HG02623 (cell line): ENCODE results near the gene FAM167B.
"Not testable (repeated sequence)": the region's sequence is repeated elsewhere in the genome, so short reads cannot be mapped to it uniquely, and the experiment has no call there.

Experiments used
- ATAC-seq: cut with Tn5 transposase; IDR thresholded peaks from one replicate; pipeline ENCODE4 v1.9.1; 2021; ENCODE audit warnings: moderate library complexity; ENCODE audit not compliant: unreplicated experiment

FAM167B gene

GRCh38 chr1:32255072-32256071 is 8.3 kb downstream of the FAM167B start:
- ATAC-seq, result no peak

GRCh38 chr1:32256473-32257226 is 9.6 kb downstream of the FAM167B start:
- no peak for ATAC-seq

- ATAC-seq, result no peak
These were observed 10.1 kb downstream of the FAM167B start for GRCh38 chr1:32257227-32257508.

DNA sequence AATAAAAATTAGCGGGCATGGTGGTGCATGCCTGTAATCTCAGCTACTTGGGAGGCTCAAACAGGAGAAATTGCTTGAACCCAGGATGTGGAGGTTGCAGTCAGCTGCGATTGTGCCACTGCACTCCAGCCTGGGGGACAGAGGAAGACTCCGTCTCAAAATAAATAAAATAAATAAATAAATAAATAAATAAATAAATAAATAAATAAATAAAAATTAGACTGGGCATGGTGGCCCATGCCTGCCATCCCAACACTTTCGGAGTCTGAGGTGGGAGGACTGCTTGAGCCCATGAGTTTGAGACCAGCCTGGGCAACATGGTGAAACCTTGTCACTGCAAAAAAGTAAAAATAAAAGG is 16.2 kb downstream of the FAM167B start:
- ATAC-seq, result not testable (repeated sequence)

DNA sequence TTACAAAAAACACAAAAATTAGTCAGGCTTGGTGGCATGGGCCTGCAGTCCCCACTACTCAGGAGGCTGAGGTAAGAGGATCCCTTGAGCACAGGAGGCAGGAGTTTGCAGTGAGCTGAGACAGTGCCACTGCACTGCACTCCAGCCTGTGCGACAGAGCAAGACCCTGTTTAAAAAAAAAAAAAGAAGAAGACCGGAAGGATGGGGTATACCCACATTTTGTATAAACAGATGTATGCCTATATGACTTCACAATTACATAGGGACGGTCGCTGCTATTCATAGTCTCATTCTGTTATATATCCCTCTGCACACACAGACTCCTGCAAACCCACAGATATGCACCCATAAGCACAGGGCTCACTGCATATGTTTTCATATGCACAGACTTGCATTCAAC is 16.7 kb downstream of the FAM167B start:
- no peak for ATAC-seq

DNA sequence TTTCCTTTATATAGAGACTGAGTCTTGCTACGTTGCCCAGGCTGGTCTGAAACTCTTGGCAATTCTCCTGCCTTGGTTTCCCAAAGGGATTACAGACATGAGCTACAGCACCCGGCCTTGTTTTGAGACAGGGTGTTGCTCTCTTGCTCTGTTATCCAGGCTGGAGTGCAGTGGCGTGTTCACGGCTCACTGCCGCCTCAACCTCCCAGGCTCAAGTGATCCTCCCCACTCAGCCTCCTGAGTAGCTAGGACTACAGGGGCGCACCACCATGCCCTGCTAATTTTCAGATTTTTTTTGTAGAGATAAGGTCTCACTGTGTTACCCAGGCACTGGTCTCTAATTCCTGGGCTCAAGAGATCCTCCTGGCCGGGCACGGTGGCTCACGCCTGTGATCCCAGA is 18.8 kb downstream of the FAM167B start:
- ATAC-seq, result no peak

DNA sequence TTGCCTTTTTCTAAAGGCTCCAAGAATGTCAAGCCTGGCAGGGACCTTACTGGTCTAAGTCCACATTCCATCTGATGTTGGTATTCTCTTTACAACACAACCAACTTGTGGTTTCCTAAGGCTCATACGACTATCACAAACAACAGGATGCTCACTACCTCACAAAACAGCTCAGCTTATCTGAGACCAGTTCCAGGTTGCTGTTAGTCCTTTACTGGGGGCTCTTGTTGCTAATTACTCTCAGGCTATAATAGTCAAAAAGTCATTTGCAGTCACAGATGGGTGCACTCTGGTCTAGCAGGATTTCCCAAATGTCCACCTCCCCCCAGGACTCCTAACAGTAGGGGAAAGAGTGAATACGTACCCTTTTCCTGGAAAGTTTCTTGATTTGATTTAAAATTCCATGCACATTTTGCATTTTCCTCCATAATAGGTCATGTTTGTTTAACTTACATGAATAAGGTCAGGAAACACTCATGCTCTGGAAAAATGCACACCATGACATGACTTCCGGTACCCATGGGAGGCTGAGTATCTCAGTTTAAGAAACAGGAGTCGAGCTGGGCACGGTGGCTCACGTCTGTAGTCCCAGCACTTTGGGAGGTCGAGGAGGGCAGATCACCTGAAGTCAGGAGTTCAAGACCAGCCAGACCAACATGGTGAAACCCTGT is 20.0 kb downstream of the FAM167B start:
- ATAC-seq, result no peak

- ATAC-seq, result no peak
These were observed 22.7 kb downstream of the FAM167B start for GRCh38 chr1:32269744-32270143.

- no peak for ATAC-seq
These were observed 25.8 kb downstream of the FAM167B start for GRCh38 chr1:32272557-32273390.

GRCh38 chr1:32273391-32274208 is 26.6 kb downstream of the FAM167B start:
- ATAC-seq, result no peak

DNA sequence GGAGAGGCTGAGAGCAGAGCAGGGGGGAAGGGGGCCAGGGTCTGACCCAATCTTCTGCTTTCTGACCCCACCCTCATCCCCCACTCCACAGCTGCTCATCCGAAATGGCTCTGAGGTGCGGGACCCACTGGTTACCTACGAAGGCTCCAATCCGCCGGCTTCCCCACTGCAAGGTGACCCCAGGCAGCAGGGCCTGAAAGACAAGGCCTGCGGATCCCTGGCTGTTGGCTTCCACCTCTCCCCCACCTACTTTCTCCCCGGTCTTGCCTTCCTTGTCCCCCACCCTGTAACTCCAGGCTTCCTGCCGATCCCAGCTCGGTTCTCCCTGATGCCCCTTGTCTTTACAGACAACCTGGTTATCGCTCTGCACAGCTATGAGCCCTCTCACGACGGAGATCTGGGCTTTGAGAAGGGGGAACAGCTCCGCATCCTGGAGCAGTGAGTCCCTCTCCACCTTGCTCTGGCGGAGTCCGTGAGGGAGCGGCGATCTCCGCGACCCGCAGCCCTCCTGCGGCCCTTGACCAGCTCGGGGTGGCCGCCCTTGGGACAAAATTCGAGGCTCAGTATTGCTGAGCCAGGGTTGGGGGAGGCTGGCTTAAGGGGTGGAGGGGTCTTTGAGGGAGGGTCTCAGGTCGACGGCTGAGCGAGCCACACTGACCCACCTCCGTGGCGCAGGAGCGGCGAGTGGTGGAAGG is 27.8 kb downstream of the FAM167B start:
- no peak for ATAC-seq

GRCh38 chr1:32275424-32275823 is 28.4 kb downstream of the FAM167B start:
- ATAC-seq, result no peak

- ATAC-seq, result no peak
These were observed 29.2 kb downstream of the FAM167B start for GRCh38 chr1:32276032-32276782.

- not testable (repeated sequence) for ATAC-seq
These were observed 37.8 kb downstream of the FAM167B start for GRCh38 chr1:32284777-32285176.

- ATAC-seq, result no peak
These were observed 38.6 kb downstream of the FAM167B start for GRCh38 chr1:32285658-32286057.

- no peak for ATAC-seq
These were observed 39.7 kb downstream of the FAM167B start for GRCh38 chr1:32286763-32287162.

DNA sequence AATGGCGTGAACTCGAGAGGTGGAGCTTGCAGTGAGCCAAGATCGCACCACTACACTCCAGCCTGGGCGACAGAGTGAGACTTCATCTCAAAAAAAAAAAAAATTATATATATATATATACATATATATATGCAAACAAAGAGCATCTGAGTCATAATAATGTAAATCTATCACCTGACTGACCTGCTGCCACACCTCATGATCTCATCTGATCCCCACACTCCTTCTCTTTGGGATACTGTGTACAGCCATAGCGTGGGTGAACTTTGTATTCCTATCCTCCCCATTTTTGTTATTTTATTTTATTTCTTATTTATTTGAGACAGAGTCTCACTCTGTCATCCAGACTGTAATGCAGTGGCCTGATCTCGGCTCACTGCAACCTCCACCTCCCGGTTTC is 42.2 kb downstream of the FAM167B start:
- no peak for ATAC-seq

DNA sequence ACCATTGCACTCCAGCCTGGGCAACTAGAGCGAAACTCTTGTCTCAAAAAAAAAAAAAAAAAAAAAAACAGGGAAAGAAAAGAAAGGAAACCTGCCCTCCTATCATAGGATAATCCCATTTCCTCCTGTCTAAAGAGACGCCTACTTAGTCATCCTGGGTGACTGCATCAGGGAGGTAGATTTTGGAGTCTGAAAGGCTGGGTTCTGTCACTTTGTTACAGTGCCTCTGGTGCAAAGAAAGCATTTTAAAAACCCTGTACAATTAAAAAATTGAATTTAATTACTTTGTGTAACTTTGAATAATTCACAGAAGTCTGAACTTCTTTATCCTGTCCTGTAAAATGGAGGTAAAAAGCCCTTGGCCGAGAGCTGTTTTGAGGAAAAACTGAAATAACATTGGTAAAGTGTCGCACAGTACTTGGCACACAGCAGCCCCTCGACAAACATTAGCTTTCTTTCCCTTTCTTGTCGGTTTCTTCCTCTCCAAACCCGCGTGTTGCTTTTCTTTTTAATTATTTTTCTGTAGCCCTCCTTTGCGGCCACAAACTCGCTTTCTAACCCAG is 44.2 kb downstream of the FAM167B start:
- ATAC-seq, result no peak
